Measurements from ENCODE around the gene NRN1L.
A peak's percentile ranks its signal among the peaks of the same experiment; 100 is the strongest.
"Not testable (repeated sequence)": the region's sequence is repeated elsewhere in the genome, so short reads cannot be mapped to it uniquely, and the experiment has no call there.

NRN1L gene

DNA sequence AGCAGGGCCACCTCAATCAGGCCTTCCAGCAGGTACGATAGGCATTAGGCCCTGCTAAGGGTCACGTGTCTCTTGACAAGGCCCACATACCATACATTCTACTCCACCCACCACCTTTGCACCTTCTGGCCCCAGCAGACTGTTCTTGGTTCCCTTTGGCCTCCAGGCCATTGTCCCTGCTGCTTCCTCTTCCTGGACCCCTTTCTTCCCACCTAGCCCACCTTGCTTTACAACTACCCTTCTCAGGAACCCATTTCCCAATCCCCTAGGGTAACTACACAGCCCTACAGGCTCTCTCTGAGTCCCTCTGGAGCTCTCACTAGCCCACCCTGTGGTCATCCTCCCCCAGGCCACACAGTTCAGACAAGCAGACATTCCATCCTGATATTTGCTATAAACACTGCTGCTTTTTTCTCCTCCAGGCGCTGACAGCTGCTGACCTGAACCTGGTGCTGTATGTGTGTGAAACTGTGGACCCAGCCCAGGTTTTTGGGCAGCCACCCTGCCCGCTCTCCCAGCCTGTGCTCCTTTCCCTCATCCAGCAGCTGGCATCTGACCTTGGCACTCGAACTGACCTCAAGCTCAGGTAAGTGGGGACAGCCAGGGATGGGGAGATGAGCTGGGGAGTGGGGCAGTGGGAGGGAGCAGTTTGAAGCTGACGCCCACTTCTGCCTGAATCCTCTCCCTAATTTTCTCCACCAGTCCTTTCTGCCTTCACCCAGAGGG, 1.4 kb upstream of the NRN1L start:
- DNase-seq (ENCODE audit: low read depth), result no peak

DNA sequence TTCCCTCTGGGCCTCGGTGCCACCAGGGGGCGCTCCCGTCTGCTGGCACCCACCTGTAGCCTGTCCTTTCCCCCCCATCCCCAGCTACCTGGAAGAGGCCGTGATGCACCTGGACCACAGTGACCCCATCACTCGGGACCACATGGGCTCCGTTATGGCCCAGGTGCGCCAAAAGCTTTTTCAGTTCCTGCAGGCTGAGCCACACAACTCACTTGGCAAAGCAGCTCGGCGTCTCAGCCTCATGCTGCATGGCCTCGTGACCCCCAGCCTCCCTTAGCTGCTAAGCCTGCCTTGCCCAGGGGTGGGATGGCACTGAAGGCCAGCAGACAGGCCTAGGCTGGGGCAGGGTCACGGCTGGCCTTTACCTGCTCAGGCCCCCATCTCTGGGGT, 818 bp upstream of the NRN1L start:
- no peak for DNase-seq (ENCODE audit: low read depth)

GRCh38 chr16:67885545-67885944, 860 bp downstream of the NRN1L start:
- no peak for DNase-seq (ENCODE audit: low read depth)

- no peak for DNase-seq (ENCODE audit: low read depth)
Measured at GRCh38 chr16:67885976-67886375, 1.3 kb downstream of the NRN1L start.

DNA sequence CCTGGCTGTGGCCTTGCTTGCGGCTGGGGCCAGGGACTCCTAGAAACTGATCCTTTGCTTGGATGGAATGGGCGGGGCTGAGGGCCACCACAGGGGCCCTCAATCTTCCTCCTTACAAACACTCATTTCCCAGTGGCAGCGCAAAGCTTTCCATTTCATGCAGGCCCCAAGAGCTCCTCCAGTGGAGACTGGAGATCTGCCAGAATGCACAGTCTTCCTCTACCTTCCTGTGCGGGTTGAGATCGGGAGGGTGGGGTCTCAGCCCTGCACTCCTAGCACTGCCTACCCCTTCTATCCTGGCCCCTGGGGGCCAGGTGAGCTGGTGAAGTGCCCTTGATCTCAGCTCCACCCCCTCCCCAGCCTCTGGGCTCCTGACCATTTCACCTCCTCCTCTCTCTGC, 1.7 kb downstream of the NRN1L start:
- no peak for DNase-seq (ENCODE audit: low read depth)

DNA sequence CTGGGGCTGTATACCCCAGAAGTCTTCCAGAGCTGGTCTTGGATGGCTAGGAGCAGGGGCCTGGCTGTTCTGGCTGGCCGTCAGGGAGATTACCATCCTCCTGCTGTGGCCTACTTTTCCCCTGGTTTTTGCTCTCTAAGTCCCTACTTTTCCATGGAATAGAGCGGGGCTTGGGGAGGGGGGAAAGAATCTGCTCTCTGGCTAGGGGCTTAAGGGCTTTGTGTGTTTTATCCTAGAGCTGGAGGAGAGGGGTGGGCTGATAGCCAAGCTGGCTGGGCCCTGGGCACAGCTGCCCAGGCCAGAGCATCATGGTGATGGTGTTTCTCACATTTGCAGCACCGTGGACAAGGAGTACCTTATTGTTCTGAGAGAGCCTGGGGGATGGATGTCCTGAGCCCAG, 3.6 kb downstream of the NRN1L start:
- DNase-seq (ENCODE audit: low read depth), result no peak

DNA sequence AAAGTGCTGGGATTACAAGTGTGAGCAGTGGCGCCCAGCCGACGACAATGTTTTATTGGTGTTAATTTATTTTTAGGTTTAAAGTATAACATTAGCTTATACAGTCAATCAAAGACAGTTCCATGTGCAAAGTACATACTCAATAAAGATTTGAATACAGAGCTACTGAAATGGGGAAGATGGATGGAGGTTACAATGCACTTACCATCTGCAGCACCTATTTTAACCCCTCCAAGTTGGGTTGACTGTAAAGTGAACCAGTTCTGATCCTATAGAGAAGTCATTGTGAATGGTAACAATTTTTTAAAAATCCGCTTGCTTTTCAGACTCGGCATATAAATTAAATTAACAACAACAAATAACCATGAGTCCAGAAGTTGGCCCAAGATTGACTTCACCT, 7.7 kb downstream of the NRN1L start:
- no peak for DNase-seq (ENCODE audit: low read depth)

DNA sequence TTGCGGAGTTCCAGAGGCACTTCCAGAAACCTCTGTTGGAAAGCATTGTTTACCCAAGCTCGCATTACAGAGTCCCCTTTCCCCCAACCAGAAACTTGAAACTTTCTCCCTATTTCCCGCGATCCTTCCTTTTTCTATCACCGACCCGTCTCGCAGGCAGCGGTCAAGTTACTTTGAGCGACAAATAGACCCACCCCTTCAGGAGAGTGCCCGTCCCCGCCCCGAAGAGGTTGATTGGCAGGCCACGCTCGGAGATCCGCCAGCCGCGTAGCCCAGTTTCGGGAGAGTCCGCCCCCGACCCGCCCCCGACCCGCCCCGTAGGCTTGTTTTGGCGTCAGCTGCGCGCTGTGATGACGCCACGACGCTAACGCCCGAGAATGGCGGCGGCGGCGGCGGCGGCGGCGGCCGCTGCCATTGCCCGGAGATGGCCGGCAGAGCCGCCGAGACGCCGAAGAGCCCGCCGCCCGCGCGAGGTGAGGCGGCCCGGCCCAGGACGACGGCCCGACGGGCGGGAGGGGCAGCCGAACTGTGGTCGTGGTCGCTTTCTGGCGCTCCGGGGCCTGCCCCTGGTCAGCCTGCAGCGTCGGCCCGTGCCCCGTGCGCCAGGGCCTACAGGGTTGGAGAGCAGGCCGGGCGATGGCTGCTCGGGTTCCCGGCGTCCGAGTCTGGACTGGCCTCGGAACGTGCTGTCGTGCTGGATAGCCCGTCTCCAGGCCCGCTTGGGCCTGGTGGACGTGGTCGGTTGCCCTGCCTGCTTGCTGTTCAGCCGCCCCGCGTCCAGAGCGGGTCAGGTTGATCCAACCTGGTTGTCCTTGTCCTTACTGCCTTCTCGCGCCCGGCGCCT, 8.4 kb downstream of the NRN1L start, which contains the start of gene PSKH1:
Gene PSKH1 (plus strand): TSS at position 356 of the 844 bp plus-strand sequence. CDS start 15,496 bp downstream, outside the sequence.
- DNase-seq (ENCODE audit: low read depth), result peak; percentile 87

- no peak for DNase-seq (ENCODE audit: low read depth)
Measured at GRCh38 chr16:67893743-67894399, 9.2 kb downstream of the NRN1L start.

- no peak for DNase-seq (ENCODE audit: low read depth)
Measured at GRCh38 chr16:67897231-67897630, 12.5 kb downstream of the NRN1L start.

DNA sequence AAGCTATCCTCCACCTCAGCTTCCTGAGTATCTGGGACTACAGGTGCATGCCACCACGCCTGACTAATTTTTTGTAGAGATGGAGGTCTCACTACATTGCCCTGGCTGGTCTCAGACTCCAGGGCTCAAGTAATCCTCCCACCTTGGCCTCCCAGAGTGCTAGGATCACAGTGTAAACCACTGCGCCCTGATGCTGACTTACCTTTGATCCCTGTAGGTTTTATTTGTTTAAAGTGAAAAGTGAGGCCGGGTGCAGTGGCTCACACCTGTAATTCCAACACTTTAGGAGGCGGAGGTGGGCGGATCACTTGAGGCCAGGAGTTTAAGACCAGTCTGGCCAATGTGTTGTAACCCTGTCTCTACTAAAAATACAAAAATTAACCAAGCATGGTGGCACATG, 17.0 kb downstream of the NRN1L start:
- no peak for DNase-seq (ENCODE audit: low read depth)

GRCh38 chr16:67902831-67903230, 18.1 kb downstream of the NRN1L start:
- DNase-seq (ENCODE audit: low read depth), result no peak

DNA sequence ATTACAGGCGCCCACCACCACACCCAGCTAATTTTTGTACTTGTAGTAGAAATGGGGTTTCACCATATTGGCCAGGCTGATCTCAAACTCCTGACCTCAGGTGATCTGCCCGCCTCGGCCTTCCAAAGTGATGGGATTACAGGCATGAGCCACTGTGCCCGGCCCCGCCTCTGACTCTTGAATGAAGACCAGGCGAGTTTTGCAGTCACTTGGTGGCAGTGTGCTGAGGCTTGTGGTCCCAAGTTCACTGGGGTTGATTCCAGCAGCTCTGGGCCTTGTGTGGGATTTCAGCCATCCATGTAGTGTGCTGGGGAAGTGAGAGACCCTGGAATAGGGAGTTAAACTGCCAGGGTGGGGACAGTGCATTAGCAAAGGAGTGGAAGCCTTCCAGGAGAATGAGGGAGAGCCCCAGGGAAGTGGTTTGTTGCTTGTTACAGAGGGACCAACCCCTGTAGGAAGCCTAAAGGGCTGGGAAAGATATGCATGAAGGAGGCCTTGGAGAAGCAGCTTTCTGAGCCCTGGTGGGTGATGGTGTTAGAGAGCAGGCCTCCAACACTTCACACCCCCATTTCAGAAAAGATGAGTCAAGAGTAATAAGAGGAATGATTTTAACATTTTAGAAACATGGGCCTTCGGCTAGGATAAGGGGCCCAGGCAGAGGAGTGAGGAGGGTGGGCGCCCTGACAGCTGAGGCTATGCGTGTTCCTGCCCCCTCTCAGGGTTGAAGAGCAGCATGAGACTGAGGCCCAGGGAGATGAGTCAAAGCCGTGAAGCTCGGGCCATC, 22.9 kb downstream of the NRN1L start:
- DNase-seq (ENCODE audit: low read depth), result no peak

DNA sequence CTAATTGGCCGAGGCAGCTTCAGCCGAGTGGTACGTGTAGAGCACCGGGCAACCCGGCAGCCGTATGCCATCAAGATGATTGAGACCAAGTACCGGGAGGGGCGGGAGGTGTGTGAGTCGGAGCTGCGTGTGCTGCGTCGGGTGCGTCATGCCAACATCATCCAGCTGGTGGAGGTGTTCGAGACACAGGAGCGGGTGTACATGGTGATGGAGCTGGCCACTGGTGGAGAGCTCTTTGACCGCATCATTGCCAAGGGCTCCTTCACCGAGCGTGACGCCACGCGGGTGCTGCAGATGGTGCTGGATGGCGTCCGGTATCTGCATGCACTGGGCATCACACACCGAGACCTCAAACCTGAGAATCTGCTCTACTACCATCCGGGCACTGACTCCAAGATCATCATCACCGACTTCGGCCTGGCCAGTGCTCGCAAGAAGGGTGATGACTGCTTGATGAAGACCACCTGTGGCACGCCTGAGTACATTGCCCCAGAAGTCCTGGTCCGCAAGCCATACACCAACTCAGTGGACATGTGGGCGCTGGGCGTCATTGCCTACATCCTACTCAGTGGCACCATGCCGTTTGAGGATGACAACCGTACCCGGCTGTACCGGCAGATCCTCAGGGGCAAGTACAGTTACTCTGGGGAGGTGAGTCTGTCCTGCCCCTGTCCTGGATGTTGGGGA, 24.5 kb downstream of the NRN1L start:
- DNase-seq (ENCODE audit: low read depth), result no peak

DNA sequence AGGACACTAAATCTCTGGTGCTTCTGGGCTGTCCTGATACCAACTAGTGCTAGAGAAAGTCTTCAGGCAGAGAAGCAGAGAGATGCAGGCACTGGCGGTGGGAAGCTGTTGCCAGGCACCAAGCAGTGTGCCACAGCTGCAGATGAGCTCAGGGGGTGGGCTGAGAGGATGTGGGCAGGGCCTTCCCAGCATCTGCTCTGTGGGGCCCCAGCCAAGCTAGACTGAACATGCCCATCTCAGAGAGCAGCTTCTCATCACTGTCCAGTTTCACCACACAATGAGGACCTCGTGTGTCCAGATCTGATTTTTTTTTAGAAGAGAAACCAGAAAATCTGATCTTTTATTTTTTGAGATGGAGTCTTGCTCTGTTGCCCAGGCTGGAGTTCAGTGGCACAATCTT, 25.5 kb downstream of the NRN1L start:
- peak; percentile 59 for DNase-seq (ENCODE audit: low read depth)

GRCh38 chr16:67914758-67915495, 30.2 kb downstream of the NRN1L start:
- no peak for DNase-seq (ENCODE audit: low read depth)

- not testable (repeated sequence) for DNase-seq (ENCODE audit: low read depth)
Measured at GRCh38 chr16:67915496-67915769, 30.7 kb downstream of the NRN1L start.

DNA sequence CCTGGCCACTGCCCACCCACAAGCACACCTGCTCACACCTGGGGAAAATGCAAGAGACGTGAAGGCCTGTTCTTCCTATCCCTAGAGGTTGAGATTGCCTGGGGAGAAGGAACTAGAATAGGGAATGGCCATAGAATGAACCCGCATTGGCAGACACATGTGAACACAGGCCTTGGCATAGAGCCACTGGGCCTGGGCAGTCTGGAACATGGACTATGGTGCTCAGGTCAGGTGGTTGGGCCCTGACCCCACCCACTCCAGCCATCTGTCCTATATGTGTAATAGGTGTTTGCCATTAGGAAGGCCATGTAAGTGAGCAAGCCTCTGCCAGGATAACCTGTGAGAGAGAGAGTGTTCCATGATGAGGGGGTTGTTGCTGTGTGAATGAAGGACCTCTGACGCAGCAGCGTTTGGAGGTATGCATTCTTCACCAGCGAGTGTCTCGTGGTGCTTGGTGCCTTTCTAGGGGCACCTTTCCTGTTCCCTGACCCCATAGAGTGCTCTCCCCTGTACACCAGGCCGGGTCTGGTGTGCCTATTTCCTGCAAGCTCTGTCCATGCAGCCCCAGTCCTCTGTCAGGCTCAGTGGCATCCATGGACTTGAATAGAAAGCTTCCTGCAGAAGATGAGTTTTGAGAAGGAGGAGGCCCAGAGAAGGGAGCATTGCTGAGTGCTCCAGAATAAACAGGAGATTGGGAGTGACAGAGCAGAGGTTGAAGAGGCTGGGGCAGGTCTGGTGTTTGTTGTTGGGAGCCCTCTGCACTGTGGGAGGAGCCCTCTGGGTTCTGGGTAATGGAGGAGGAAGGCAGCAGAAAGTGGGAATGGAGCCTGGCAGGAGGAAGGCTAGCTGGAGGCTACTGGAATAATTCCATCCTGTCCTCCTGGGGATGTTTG, 31.4 kb downstream of the NRN1L start:
- no peak for DNase-seq (ENCODE audit: low read depth)

GRCh38 chr16:67917140-67917851, 32.6 kb downstream of the NRN1L start:
- no peak for DNase-seq (ENCODE audit: low read depth)

Data from GM04504 (cell line).